ENCODE data around the gene CDC34. TPM values are rescaled to one million over a fixed set of nuclear protein-coding genes. Genes with fewer than 3 reads are reported as not detected.

Gene CDC34
- total RNA-seq, 1 experiment from 2014 or later = 112 TPM

DNA sequence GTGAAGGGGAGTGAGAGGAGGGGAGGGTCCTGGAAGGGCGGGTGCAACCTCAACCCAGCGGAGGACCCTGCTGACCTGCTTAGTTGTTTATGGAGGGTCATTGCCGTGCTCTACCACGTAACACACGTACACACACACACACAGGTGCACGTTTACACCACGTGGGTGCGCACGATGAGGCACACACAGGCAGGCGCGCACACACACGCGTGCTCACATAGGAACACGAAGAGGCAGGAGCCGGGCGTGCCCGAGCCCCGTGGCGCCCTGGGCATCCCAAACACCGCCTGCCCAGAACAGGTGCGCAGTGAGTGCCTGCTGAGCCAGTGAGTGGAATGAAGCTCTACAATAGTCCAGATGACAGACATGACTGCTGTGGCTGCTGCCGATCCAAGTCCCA lies 46.5 kb upstream of the CDC34 start:
- no peak overlapping the region for H3K23ac ChIP-seq (ENCODE audit: insufficient read length, low read depth, low read length)
- no peak overlapping the region for H2AFZ ChIP-seq (ENCODE audit: low read length)
- H3K4me2 ChIP-seq (ENCODE audit: insufficient read depth, insufficient read length, low read length) = no peak overlapping the region
- H4K91ac ChIP-seq (ENCODE audit: insufficient read length, low read depth, low read length) = no peak overlapping the region
- no peak overlapping the region for H3K9ac ChIP-seq (ENCODE audit: extremely low read depth, insufficient read length, low read length)
- H3K4me1 ChIP-seq (ENCODE audit: insufficient read depth, low read length) = no peaks in the 10 kb centered on the region; the same call in 1 of the 2 replicates
- no peak overlapping the region for H3K4me3 Mint-ChIP-seq
- peaks cover 37% of the 10 kb centered on the region for H3K27me3 Mint-ChIP-seq (ENCODE audit: low read depth)
- H3K27ac Mint-ChIP-seq = no peak overlapping the region
- H2AK5ac ChIP-seq (ENCODE audit: insufficient read length, low read length) = no peak overlapping the region
- no peaks in the 10 kb centered on the region for H3K79me1 ChIP-seq (ENCODE audit: insufficient read depth, low read depth, low read length, poor library complexity, severe bottlenecking)
- H2BK5ac ChIP-seq (ENCODE audit: insufficient read length, low read length) = no peak overlapping the region
- no peak overlapping the region for H2BK15ac ChIP-seq (ENCODE audit: low read depth, low read length)
- no peak for DNase-seq
- no CpG with 5 or more reads among the region's 22 CpGs for WGBS (ENCODE audit: extremely low coverage, insufficient read length, low lambda C conversion rate)
- TF ChIP-seq, protein P1, sequence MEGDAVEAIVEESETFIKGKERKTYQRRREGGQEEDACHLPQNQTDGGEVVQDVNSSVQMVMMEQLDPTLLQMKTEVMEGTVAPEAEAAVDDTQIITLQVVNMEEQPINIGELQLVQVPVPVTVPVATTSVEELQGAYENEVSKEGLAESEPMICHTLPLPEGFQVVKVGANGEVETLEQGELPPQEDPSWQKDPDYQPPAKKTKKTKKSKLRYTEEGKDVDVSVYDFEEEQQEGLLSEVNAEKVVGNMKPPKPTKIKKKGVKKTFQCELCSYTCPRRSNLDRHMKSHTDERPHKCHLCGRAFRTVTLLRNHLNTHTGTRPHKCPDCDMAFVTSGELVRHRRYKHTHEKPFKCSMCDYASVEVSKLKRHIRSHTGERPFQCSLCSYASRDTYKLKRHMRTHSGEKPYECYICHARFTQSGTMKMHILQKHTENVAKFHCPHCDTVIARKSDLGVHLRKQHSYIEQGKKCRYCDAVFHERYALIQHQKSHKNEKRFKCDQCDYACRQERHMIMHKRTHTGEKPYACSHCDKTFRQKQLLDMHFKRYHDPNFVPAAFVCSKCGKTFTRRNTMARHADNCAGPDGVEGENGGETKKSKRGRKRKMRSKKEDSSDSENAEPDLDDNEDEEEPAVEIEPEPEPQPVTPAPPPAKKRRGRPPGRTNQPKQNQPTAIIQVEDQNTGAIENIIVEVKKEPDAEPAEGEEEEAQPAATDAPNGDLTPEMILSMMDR (conservative IDR thresholded peaks at IDR 0.05) = no peak
- peaks cover 4% of the 10 kb centered on the region for H4K20me1 ChIP-seq (ENCODE audit: control insufficient read depth, insufficient read depth, insufficient read length)
- H3K4me1 Mint-ChIP-seq = peaks cover 20 to 28% of the 10 kb centered on the region in 2 experiments
- no peaks in the 10 kb centered on the region for H3K79me2 ChIP-seq (ENCODE audit: insufficient read depth, low read length)
- H3K18ac ChIP-seq (ENCODE audit: insufficient read length, low read depth, low read length) = no peak overlapping the region
- no peak overlapping the region for H4K8ac ChIP-seq (replicated peaks; ENCODE audit: insufficient read length, low read depth, low read length)
- no peak overlapping the region for H3K56ac ChIP-seq (ENCODE audit: insufficient read length, low read depth, low read length)
- H3K4ac ChIP-seq (ENCODE audit: low read depth, low read length) = no peak overlapping the region
- H2BK12ac ChIP-seq (ENCODE audit: insufficient read length, low read depth, low read length) = no peak overlapping the region
- no peaks in the 10 kb centered on the region for H3K27me3 ChIP-seq (ENCODE audit: insufficient read depth, low read length)
- peaks cover 4% of the 10 kb centered on the region for H3K23me2 ChIP-seq (ENCODE audit: insufficient read length, low read depth, low read length, poor library complexity, severe bottlenecking)
- no peaks in the 10 kb centered on the region for H3K9me3 ChIP-seq (ENCODE audit: control insufficient read depth, low read depth, low read length)
- H2BK120ac ChIP-seq (ENCODE audit: low read depth, low read length, poor library complexity, severe bottlenecking) = no peak overlapping the region
- no peak overlapping the region for H3K27ac ChIP-seq (ENCODE audit: insufficient read length, low read depth, low read length)
- H3K36me3 Mint-ChIP-seq (ENCODE audit: insufficient read depth in 1 of 3, low read depth in 3 of 3) = peaks cover 0 to 10% (median 5%) of the 10 kb centered on the region in 3 experiments; a peak in 4 of 7 replicates
- no peak overlapping the region for H3K14ac ChIP-seq (ENCODE audit: insufficient read depth, low read length)
- no peak overlapping the region for H2BK20ac ChIP-seq (ENCODE audit: low read depth, low read length, poor library complexity, severe bottlenecking)
- no peak overlapping the region for H3T11ph ChIP-seq (ENCODE audit: low read length)
- peaks cover 16 to 21% of the 10 kb centered on the region in 2 experiments for H3K9me3 Mint-ChIP-seq
- no peak overlapping the region for H4K5ac ChIP-seq (ENCODE audit: insufficient read length, low read depth, low read length)

Data from H9 (cell line).